IPS DF 6.9 (cell line): Measurements from ENCODE around the gene MPRIP.

Experiments used
- DNase-seq: peaks from one replicate; pipeline ENCODE4 v3.0.0-alpha.2; 2013; ENCODE audit warnings: low read depth, low spot score
- H3K27ac ChIP-seq: one replicate; pipeline ENCODE4 v1.5.1; 2013; ENCODE audit warnings: low read length, control low read depth
- H3K27me3 ChIP-seq: 2 replicates; pipeline ENCODE4 v1.6.1; 2013; ENCODE audit warnings: mild to moderate bottlenecking, low read length; ENCODE audit not compliant: control insufficient read depth, insufficient read depth
- H3K36me3 ChIP-seq: 2 replicates; pipeline ENCODE4 v1.6.1; 2013; ENCODE audit warnings: low read length; ENCODE audit not compliant: control insufficient read depth, insufficient read depth
- H3K4me1 ChIP-seq: 2 replicates; pipeline ENCODE4 v1.6.1; 2013; ENCODE audit warnings: low read length; ENCODE audit not compliant: control insufficient read depth, insufficient read depth
- H3K4me3 ChIP-seq: 2 replicates; pipeline ENCODE4 v1.5.1; 2013; ENCODE audit warnings: mild to moderate bottlenecking, low read length
- H3K9me3 ChIP-seq: 2 replicates; pipeline ENCODE4 v1.6.1; 2013; ENCODE audit warnings: low read length, inconsistent platforms; ENCODE audit not compliant: control insufficient read depth, insufficient read depth
- WGBS: extraction: QIAGEN DNeasy Blood & Tissue Kit; methylation state at CpG from one replicate; pipeline ENCODE4 v1.1.7; 2013; ENCODE audit warnings: mixed read lengths, missing lambda C conversion rate; ENCODE audit not compliant: insufficient read length, insufficient coverage; 5-methylcytosine and 5-hydroxymethylcytosine counted together

MPRIP gene

GRCh38 chr17:17221329-17221728 is 179.1 kb downstream of the MPRIP start:
- WGBS = no CpG with 5 or more reads among the region's 22 CpGs
- H3K36me3 ChIP-seq = peaks cover 33% of the 10 kb centered on the region

GRCh38 chr17:17223736-17224135 is 181.5 kb downstream of the MPRIP start:
- Histone ChIP-seq H3K4me3 (no peak overlapping the region), H3K27ac (no peak overlapping the region), H3K27me3 (no peaks in the 10 kb centered on the region), H3K4me1 (no peaks in the 10 kb centered on the region), H3K9me3 (no peaks in the 10 kb centered on the region), H3K36me3 (peaks cover 43% of the 10 kb centered on the region)
- DNase-seq = no peak
- WGBS = no CpG with 5 or more reads among the region's 16 CpGs

More at GRCh38 chr17:17221329-17221728, 179.1 kb downstream of the MPRIP start:
- Histone ChIP-seq H3K27me3 (no peaks in the 10 kb centered on the region), H3K4me3 (no peak overlapping the region), H3K27ac (no peak overlapping the region), H3K4me1 (no peaks in the 10 kb centered on the region), H3K9me3 (no peaks in the 10 kb centered on the region)
- no peak for DNase-seq

- H3K4me1 ChIP-seq = no peaks in the 10 kb centered on the region
- no CpG with 5 or more reads among the region's 8 CpGs for WGBS
- H3K4me3 ChIP-seq = no peak overlapping the region
- no peak overlapping the region for H3K27ac ChIP-seq
- DNase-seq = no peak
- H3K27me3 ChIP-seq = no peaks in the 10 kb centered on the region
- H3K9me3 ChIP-seq = no peaks in the 10 kb centered on the region
- H3K36me3 ChIP-seq = peaks cover 39% of the 10 kb centered on the region
These were observed 181.9 kb downstream of the MPRIP start for GRCh38 chr17:17224137-17224536.

GRCh38 chr17:17225901-17226300 is 183.6 kb downstream of the MPRIP start:
- no CpG with 5 or more reads among the region's 10 CpGs for WGBS
- Histone ChIP-seq H3K4me3 (no peak overlapping the region), H3K9me3 (no peaks in the 10 kb centered on the region), H3K36me3 (peaks cover 38% of the 10 kb centered on the region), H3K27me3 (no peaks in the 10 kb centered on the region), H3K27ac (no peak overlapping the region), H3K4me1 (no peaks in the 10 kb centered on the region)
- DNase-seq = no peak

GRCh38 chr17:17226451-17227265 is 184.4 kb downstream of the MPRIP start:
- Histone ChIP-seq H3K9me3 (no peaks in the 10 kb centered on the region), H3K4me3 (no peak overlapping the region), H3K4me1 (no peaks in the 10 kb centered on the region), H3K27me3 (no peaks in the 10 kb centered on the region), H3K36me3 (peaks cover 38% of the 10 kb centered on the region), H3K27ac (no peak overlapping the region)
- no CpG with 5 or more reads among the region's 16 CpGs for WGBS
- DNase-seq = no peak

GRCh38 chr17:17227608-17228520 is 185.6 kb downstream of the MPRIP start:
- no peak for DNase-seq
- no peaks in the 10 kb centered on the region for H3K9me3 ChIP-seq
- H3K36me3 ChIP-seq = peaks cover 35% of the 10 kb centered on the region
- H3K4me3 ChIP-seq = no peak overlapping the region
- WGBS = no CpG with 5 or more reads among the region's 25 CpGs
- no peak overlapping the region for H3K27ac ChIP-seq
- H3K27me3 ChIP-seq = no peaks in the 10 kb centered on the region
- no peaks in the 10 kb centered on the region for H3K4me1 ChIP-seq

GRCh38 chr17:17228521-17229279 is 186.4 kb downstream of the MPRIP start:
- H3K4me1 ChIP-seq = no peaks in the 10 kb centered on the region
- no peak for DNase-seq
- H3K27ac ChIP-seq = no peak overlapping the region
- H3K36me3 ChIP-seq = peaks cover 30% of the 10 kb centered on the region
- whole genome bisulfite sequencing = no CpG with 5 or more reads among the region's 17 CpGs
- H3K4me3 ChIP-seq = no peak overlapping the region
- no peaks in the 10 kb centered on the region for H3K9me3 ChIP-seq
- no peaks in the 10 kb centered on the region for H3K27me3 ChIP-seq

- Histone ChIP-seq H3K9me3 (no peaks in the 10 kb centered on the region), H3K4me1 (no peaks in the 10 kb centered on the region), H3K27ac (no peak overlapping the region), H3K27me3 (no peaks in the 10 kb centered on the region), H3K4me3 (no peak overlapping the region), H3K36me3 (peaks cover 26% of the 10 kb centered on the region)
- DNase-seq = no peak
- no CpG with 5 or more reads among the region's 26 CpGs for WGBS
These were observed 187.4 kb downstream of the MPRIP start for GRCh38 chr17:17229416-17230384.

GRCh38 chr17:17231621-17232302 is 189.5 kb downstream of the MPRIP start:
- no CpG with 5 or more reads among the region's 16 CpGs for WGBS
- no peak for DNase-seq

More at GRCh38 chr17:17231621-17232302, 189.5 kb downstream of the MPRIP start:
- peaks cover 13% of the 10 kb centered on the region; the same call in 1 of the 2 replicates for H3K36me3 ChIP-seq
- no peaks in the 10 kb centered on the region for H3K9me3 ChIP-seq
- no peak overlapping the region for H3K4me3 ChIP-seq
- H3K4me1 ChIP-seq = 0 out of 2 replicates have a peak, but pooled peaks cover 2% of the 10 kb centered on the region
- no peak overlapping the region for H3K27ac ChIP-seq
- no peaks in the 10 kb centered on the region for H3K27me3 ChIP-seq
